Measurements from ENCODE around the gene OR2T1. TPM values are rescaled to one million over a fixed set of nuclear protein-coding genes. Genes with fewer than 3 reads are reported as not detected.
"Not testable (repeated sequence)": the region's sequence is repeated elsewhere in the genome, so short reads cannot be mapped to it uniquely, and the experiment has no call there.

Gene OR2T1
- total and polyA plus RNA-seq, 2 of the 8 experiments (the other 6 are each of a cell fraction or from before 2014, with no cell fraction given), result not detected

GRCh38 chr1:248439283-248439682 is 36.4 kb downstream of the OR2T1 start:
- H4K8ac ChIP-seq (ENCODE audit: extremely low read depth, insufficient read depth, low read length); H2BK20ac ChIP-seq (ENCODE audit: low read length); H3K4me1 ChIP-seq (replicated peaks in 1 of 4; ENCODE audit: control insufficient read depth in 3 of 4, insufficient read depth in 4 of 4, low read length in 3 of 4); H3K4me2 ChIP-seq (ENCODE audit: insufficient read depth in 1 of 2, low read depth in 2 of 2, low read length in 2 of 2); H3K14ac ChIP-seq (ENCODE audit: insufficient read length); CTCF ChIA-PET (ENCODE audit: partially characterized antibody); H3K23me2 ChIP-seq (ENCODE audit: low read depth, low read length); H4K20me1 ChIP-seq (replicated peaks in 1 of 2; ENCODE audit: control insufficient read depth in 1 of 2, insufficient read depth in 2 of 2, low read length in 2 of 2); H3K4ac ChIP-seq (replicated peaks; ENCODE audit: insufficient read length, low read depth, low read length); H3K23ac ChIP-seq (ENCODE audit: insufficient read length); H2BK12ac ChIP-seq (ENCODE audit: low read depth, low read length); H3K27me3 ChIP-seq (replicated peaks in 1 of 4; ENCODE audit: control insufficient read depth in 3 of 4, extremely low read depth in 1 of 4, insufficient read depth in 3 of 4, low read length in 3 of 4); H4K91ac ChIP-seq (replicated peaks; ENCODE audit: insufficient read length, low read length); H2AFZ ChIP-seq (ENCODE audit: low read length); H3K79me1 ChIP-seq (ENCODE audit: low read depth, low read length); H2BK120ac ChIP-seq (replicated peaks; ENCODE audit: low read depth, low read length); FAIRE-seq; H3K9ac ChIP-seq (replicated peaks in 1 of 4; ENCODE audit: extremely low read depth in 1 of 4, low read depth in 3 of 4, low read length in 3 of 4); H2BK15ac ChIP-seq (ENCODE audit: low read length); H2BK5ac ChIP-seq (ENCODE audit: low read depth, low read length); H3K18ac ChIP-seq (ENCODE audit: extremely low read depth, low read length); H3K4me3 ChIP-seq (ENCODE audit: extremely low read depth in 1 of 4, insufficient read depth in 2 of 4, low read depth in 3 of 4, low read length in 4 of 4); H2AK5ac ChIP-seq (ENCODE audit: low read depth, low read length); H3K36me3 ChIP-seq (ENCODE audit: control insufficient read depth in 2 of 4, insufficient read depth in 4 of 4, low read length in 3 of 4); H3K56ac ChIP-seq (replicated peaks; ENCODE audit: insufficient read length, low read depth, low read length); H4K5ac ChIP-seq (ENCODE audit: insufficient read length, low read depth, low read length); H3K27ac ChIP-seq (ENCODE audit: low read depth, low read length); H3K79me2 ChIP-seq (ENCODE audit: control insufficient read depth in 1 of 2, insufficient read depth in 2 of 2, low read length in 2 of 2); POLR2A ChIA-PET (ENCODE audit: partially characterized antibody); DNase-seq (ENCODE audit: low read depth in 1 of 2, low spot score in 2 of 2): not testable (repeated sequence)
- H3K9me3 ChIP-seq (ENCODE audit: insufficient read depth in 2 of 2, low read depth in 1 of 2, low read length in 1 of 2), result peaks cover 13 to 18% of the 10 kb centered on the region in 2 experiments; a peak in 3 of 4 replicates
- WGBS, 2 experiments (ENCODE audit: extremely low coverage in 1 of 2, insufficient coverage in 1 of 2, insufficient read length in 1 of 2, insufficient replicate concordance in 2 of 2, low coverage in 1 of 2, low lambda C conversion rate in 2 of 2, missing lambda C conversion rate in 1 of 2), result 63% methylated on average over 5 of the region's 5 CpGs; no CpG with 5 or more reads in 1 of the 2 experiments

DNA sequence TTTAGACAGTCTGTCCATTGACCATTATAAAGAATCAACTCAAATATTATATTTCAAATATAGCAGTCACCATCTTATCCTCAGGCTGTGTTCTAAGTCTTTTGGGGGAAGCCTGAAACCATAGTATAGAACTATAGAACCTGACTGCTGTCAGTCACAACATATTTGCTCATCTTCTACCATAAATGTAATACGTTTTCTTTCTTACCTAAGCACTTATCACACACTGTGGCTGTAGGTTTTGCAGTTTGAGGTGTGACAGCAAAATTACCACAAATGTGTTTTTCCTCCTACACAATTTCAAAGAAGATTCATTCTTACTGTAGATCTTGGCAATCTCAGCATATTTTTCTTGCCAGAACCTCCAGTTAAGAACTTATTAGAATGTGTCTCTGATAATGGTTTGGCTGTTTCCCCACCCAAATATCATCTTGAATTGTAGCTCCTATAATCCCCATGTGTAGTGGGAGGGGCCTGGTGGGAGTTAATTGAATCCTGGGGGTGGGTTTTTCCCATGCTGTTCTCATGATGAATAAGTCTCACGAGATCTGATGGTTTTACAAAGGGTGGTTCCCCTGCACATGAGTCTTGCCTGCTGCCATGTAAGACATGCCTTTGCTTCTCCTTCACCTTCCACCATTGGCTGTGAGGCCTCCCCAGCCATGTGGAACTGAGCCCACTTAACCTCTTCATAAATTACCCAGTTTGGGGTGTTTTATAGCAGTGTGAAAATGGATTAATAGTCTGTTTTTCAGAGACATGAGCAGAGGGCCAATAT is 39.8 kb downstream of the OR2T1 start:
- H3K4ac ChIP-seq (replicated peaks; ENCODE audit: insufficient read length, low read depth, low read length); DNase-seq (ENCODE audit: low read depth in 1 of 2, low spot score in 2 of 2); H4K91ac ChIP-seq (replicated peaks; ENCODE audit: insufficient read length, low read length); POLR2A ChIA-PET (ENCODE audit: partially characterized antibody); FAIRE-seq; H3K27me3 ChIP-seq (replicated peaks in 1 of 4; ENCODE audit: control insufficient read depth in 3 of 4, extremely low read depth in 1 of 4, insufficient read depth in 3 of 4, low read length in 3 of 4); H3K23me2 ChIP-seq (ENCODE audit: low read depth, low read length); H4K5ac ChIP-seq (ENCODE audit: insufficient read length, low read depth, low read length); H2AFZ ChIP-seq (ENCODE audit: low read length); H2BK5ac ChIP-seq (ENCODE audit: low read depth, low read length); H3K36me3 ChIP-seq (ENCODE audit: control insufficient read depth in 2 of 4, insufficient read depth in 4 of 4, low read length in 3 of 4); CTCF ChIA-PET (ENCODE audit: partially characterized antibody); H2AK5ac ChIP-seq (ENCODE audit: low read depth, low read length); H3K23ac ChIP-seq (ENCODE audit: insufficient read length); H2BK12ac ChIP-seq (ENCODE audit: low read depth, low read length); H3K4me3 ChIP-seq (ENCODE audit: extremely low read depth in 1 of 4, insufficient read depth in 2 of 4, low read depth in 3 of 4, low read length in 4 of 4); H3K56ac ChIP-seq (replicated peaks; ENCODE audit: insufficient read length, low read depth, low read length); H2BK15ac ChIP-seq (ENCODE audit: low read length); H3K9ac ChIP-seq (replicated peaks in 1 of 4; ENCODE audit: extremely low read depth in 1 of 4, low read depth in 3 of 4, low read length in 3 of 4); H2BK20ac ChIP-seq (ENCODE audit: low read length); H2BK120ac ChIP-seq (replicated peaks; ENCODE audit: low read depth, low read length); H3K4me1 ChIP-seq (replicated peaks in 1 of 4; ENCODE audit: control insufficient read depth in 3 of 4, insufficient read depth in 4 of 4, low read length in 3 of 4); H4K20me1 ChIP-seq (replicated peaks in 1 of 2; ENCODE audit: control insufficient read depth in 1 of 2, insufficient read depth in 2 of 2, low read length in 2 of 2); H3K27ac ChIP-seq (ENCODE audit: low read depth, low read length); H4K8ac ChIP-seq (ENCODE audit: extremely low read depth, insufficient read depth, low read length); H3K79me1 ChIP-seq (ENCODE audit: low read depth, low read length); H3K14ac ChIP-seq (ENCODE audit: insufficient read length); H3K79me2 ChIP-seq (ENCODE audit: control insufficient read depth in 1 of 2, insufficient read depth in 2 of 2, low read length in 2 of 2); H3K18ac ChIP-seq (ENCODE audit: extremely low read depth, low read length); H3K4me2 ChIP-seq (ENCODE audit: insufficient read depth in 1 of 2, low read depth in 2 of 2, low read length in 2 of 2): not testable (repeated sequence)
- H3K9me3 ChIP-seq (ENCODE audit: insufficient read depth in 2 of 2, low read depth in 1 of 2, low read length in 1 of 2), result peaks cover 22 to 32% of the 10 kb centered on the region in 2 experiments
- WGBS, 2 experiments (ENCODE audit: extremely low coverage in 1 of 2, insufficient coverage in 1 of 2, insufficient read length in 1 of 2, insufficient replicate concordance in 2 of 2, low coverage in 1 of 2, low lambda C conversion rate in 2 of 2, missing lambda C conversion rate in 1 of 2), result 50% methylated on average over 1 of the region's 2 CpGs; no CpG with 5 or more reads in 1 of the 2 experiments
